Stimulated activated CD8-positive, alpha-beta memory T cell treated with anti-CD3 and anti-CD28 coated beads, Interleukin-7, amount 100 ng/mL, for 4 hours (primary cell): ENCODE data around the gene BRD1.
"Not testable (repeated sequence)": the region's sequence is repeated elsewhere in the genome, so short reads cannot be mapped to it uniquely, and the experiment has no call there.

Experiments
- DNase-seq, 2 donors: peaks; one replicate each; pipeline ENCODE4 v3.0.0-alpha.2; 2020; ENCODE audit warnings: low read depth in 2 of 2

BRD1 gene

DNA sequence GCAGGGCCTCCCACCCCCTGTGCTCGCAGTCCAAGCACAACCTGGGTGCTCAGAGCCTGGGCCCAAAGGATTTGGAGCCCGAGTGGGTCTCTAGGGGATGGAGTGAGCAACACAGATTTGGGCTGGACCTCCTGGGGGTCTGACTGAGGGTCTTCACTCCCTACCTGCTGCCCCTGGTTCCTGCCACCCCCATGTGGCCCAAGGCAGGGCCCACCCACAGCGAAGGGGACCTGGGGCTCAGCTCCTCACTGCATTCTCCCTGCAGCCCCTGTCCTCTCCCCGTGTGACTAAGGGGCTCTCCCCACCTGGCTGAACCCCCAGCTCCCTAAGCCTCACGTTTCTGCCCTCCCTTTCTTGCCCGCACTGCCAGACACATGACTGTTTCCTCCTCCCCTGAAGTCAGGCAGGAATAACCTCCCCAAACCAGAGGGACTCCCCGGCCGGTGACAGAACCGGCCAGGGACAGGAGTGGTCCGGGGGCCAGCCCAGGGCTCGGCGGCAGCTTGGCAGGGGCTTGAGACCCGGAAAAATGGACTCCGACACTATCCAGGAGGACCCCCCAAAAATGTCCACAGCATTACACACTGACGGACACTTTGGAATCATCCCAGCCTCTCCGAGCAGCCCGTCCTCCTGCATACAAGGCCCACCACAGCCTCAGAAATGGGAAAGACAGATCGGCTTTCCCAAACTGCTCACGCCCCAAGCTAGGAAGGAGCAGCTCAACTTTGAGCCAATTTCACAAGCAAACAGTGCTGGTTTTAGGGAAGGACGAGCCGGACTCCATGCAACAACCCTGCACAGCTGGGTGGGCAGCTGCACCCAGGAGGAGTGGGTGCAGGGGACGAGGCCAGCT, 57.8 kb downstream of the BRD1 start:
- no peak for DNase-seq

DNA sequence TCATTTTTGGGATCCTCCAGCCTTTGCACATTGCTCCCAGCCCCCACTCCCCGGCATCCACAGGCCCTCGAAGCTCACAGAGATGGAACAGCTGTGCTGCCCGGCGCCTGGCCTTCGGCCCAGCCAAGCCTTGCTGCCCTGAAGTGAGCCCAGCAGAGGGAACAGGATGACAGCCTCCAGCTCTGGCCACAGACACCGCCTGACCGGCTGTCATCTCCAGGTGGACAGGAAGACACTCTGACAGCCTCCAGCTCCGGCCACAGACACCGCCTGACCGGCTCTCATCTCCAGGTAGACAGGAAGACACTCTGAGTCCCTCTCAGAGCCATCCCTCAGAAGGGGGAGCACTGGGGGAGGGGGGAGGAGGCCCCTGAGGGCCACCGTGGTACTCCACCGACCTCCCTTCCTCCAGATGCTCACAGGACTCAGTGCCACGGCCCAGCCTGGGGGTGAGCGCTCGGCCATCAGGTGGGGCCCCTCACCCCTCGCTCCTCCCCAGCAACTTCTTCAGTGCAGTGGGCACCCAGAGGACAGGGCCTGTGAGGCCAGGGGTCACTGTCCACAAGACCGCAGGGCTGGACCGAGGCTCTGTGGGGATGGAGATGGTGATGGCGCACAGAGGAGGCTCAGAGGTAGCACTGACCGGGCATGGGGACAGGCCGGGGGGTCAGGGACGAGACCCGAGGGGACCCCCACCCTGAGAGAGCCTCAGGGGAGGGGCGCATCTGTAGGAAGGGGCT, 58.6 kb downstream of the BRD1 start:
- DNase-seq, result no peak

DNA sequence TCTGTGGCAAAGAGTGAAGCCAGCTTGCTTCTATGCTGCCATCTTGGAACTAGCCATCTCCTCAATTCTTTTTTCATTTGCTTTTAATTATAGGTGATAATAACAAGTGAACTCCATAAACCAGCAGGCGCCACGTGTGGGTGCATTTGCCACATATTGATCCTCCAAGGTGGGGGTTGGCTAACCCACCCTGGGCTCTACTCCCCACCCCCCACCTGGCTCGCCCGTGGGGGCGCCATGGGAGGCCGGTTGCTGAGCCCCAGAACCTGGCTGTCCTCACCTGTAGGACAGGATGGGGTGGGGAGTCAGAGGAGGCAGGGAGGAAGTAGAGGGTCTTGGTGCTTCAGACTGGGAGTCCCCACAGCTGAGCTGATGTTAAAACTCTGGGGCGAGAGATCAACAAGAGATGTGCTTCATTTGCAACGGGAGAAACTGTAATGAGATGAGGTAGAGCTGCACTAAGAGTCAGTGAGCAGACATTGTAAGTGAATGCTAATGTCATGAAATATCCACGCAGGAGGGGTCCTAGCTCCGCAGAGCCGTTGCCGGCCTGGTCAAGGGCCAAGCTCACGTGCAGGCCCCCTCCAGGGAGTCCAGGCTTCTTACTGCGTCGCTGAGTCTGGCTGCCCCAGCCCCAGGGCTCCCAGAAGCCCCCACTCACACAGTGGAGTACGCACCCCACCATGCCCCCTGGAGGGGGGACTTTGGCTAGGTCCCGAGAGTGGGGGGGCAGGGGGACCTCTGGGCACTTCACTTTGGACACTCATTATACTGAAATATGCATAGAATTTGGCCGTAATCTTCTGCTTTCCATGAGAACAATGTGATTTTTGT, 59.4 kb downstream of the BRD1 start:
- no peak for DNase-seq

DNA sequence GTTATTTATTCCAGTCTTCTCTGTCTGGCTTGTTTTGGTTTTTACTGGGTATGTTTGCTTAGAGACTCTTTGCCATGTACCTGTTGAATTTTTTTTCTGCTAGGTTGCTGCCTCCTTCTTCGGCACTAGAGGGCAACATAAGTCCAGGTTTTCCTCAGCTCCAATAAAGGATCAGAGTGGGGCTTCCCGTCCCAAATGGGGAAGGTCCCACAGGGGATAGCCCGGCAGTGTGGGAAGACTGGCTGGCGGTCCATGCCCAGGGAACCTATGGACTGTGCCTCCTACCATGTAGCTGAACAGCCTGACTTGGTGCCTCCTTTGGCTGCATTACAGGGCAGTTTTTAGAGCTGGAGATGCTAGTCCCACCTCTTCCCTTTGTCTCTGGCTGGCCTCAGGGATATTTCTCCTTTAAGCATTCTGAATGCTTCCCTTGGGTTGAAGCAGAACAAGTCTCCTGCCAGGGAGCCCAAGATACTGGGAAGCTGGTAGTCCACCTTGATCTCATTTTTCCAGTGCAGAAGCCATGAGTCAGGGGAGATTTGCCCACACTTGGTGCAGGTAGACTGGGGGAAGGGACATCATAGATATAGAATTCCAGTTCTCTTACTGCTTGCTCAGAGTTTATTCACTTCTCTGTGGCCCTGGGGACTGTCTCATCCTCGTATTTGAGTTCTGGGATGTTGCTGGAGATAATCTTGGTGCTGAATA, 60.2 kb downstream of the BRD1 start:
- DNase-seq, result no peak

DNA sequence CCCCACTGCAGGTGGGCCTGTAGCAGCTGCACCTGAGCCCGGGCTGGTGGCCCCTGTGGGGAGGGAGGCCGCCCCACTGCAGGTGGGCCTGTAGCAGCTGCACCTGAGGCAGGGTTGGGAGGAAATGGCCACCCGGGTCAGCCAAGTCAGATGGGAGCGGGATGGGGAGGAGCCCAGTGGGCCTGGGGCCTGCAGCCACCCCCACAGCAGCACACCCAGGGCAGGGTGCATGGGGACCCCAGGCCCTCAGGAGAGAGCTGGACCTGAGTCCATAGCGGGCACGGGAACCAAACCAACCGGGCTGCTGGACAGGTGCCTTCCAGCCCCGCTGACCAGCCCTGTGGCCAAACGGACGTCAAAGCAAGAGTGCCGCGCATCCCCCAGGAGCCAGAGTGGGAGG, 61.7 kb downstream of the BRD1 start:
- no peak for DNase-seq

DNA sequence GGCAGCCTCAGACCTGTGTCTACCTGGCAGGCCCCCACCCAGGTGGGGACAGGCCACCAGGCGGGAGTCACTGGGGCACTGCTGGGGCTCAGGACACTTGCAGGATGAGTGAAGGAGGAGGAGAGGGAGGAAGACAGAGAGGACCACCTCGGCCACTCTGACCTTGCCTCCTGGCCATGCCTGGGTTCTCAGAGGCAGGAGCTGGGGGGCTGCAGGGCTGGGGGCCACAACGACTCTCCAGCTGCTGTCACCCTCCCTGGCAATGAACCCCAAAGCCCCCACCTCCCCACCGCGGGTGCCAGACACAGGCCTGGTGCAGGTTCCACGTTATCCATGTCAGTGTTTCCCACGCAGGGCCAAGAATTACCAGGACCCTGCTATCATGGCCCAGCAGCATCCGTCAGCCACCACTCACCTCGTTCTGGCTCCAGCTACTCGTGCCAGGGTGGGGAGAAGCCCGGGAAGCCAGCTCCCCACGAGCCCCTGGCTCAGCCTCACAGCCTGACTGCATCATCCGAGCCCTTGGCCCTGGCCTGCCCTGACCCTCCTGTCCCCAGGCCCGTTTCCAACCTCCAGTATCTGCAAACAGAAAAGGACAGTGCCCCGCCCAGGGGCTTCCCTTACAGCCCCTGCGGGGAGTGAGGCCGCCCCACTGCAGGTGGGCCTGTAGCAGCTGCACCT, 62.4 kb downstream of the BRD1 start:
- DNase-seq, result no peak

DNA sequence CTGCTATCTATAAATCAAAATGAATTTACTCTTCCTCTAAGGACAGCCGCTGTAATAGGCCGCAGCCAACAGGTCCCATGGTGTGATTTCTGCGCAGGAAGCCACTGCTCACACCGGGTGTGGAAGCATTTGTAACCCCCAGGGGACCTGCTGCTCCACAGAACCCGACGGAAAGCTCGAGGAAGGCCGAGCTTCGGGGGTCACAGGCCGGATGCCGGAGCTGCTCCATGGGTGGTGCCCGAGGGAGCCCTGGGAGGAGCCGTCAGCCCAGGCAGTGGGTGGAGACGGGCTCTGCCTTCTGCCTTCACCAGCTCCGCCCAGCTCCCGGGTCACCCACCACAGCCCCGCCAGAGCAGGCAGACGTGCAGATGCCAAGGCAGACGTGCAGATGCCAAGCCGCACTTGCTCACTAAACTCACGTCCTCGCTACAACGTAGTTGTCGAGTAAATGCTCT, 63.5 kb downstream of the BRD1 start:
- no peak for DNase-seq

DNA sequence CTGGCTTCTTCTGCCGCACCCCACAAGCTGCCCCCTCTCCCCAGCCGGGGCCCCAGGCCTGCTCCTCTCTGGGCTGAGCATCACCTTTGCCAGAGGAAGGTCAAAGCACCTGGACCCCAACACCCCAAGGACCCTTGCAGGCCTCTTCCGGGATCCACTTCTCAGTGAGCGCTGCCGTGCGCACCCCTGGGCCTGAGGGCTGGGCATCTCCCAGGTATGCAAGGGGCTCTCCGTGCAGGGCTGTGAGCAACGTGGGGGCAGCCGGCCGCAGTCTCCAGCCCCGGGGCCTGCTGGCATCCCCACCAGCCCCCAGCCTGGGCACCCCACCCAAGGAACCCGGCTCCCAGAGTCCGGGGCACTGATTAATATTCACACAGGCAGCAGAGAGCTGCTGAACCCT, 64.0 kb downstream of the BRD1 start:
- DNase-seq, result no peak

DNA sequence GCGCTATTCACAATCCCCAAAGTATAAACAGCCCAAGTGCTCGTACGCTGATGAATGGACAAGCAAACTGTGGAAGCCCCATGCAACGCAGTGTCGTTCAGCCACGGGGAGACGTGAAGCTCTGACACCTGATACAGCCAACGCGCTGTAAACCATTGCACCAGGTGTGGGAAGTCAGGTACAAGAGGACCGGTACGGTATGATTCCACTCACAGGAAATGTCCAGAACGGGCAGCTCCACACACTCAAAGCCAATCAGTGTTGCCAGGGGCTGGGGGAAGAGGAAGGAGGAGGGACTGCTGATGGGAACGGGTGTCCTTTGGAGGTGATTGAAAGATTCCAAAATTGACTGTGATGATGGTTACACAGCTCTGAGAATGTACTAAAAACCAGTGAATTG, 64.5 kb downstream of the BRD1 start:
- DNase-seq, result no peak

DNA sequence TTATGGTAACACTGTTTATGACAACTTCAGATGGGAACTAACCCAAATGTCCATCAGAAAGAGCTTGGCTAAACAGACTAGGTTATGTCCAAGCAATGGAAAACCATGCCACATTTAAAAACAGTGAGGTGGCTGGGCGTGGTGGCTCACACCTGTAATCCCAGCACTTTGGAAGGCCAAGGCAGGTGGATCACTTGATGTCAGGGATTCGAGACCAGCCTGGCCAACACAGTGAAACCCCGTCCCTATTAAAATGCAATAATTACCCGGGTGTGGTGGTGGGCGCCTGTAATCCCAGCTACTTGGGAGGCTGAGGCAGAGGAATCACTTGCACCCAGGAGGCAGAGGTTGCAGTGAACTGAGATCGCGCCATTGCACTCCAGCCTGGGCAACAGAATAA, 65.1 kb downstream of the BRD1 start:
- DNase-seq, result not testable (repeated sequence)

DNA sequence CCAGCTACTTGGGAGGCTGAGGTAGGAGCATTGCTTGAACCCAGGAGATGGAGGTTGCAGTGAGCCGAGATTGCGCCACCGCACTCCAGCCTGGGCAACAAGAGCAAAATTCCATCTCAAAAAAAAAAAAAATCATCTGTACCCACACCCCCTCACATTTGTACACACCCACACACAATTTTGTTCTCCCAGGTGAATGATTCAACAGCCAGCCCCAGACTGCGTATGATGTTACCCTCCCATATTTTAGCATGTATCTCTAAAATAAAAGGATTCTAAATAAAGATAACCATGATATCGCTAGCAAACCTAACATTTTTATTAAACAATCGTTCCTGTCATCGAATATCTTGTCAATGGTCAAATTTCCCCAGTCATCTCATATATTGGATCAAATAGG, 65.8 kb downstream of the BRD1 start:
- DNase-seq, result no peak

DNA sequence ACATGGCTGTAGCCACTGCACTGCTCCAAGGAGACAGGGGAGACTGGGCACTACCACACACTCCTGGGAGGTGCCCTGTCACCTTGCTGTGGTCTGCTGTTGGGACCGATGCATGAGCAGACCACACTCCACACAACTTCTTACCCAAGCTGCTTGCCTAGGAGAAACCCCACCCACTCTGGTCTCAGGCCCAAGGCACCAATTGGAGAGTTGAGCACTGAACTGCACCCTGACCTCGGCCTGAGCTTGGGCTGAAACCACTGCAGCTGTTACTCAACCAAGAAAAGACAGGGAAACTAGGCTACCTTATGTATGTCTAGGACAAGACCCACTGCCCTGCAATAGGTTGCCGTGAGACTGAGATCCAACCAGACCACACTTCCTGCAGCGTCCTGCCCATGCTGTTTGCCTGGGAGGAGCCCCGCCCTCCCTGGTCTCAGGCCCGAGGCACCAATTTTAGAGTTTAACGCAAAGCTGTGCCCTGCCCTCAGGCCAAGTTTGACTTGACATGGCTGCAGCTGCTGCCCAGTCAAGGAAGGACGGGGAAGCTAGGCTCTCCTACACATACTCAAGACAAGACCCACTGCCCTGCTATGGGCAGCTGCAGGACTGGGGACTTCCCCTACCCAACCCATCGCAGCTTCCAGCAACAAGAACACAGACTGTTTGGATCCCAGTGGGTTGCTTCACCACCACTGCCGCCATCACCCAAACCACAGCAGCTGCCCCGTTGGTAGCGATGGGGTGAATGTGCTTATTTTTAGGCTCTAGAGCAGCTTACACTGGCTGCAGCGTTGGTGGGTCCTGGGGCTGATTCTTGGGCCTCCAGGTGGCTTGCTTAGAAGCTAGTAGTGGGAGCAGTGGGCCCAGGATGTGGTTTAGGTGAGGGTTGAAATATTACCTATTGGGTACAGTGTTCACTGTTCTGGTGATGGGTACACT, 66.8 kb downstream of the BRD1 start:
- DNase-seq, result no peak

DNA sequence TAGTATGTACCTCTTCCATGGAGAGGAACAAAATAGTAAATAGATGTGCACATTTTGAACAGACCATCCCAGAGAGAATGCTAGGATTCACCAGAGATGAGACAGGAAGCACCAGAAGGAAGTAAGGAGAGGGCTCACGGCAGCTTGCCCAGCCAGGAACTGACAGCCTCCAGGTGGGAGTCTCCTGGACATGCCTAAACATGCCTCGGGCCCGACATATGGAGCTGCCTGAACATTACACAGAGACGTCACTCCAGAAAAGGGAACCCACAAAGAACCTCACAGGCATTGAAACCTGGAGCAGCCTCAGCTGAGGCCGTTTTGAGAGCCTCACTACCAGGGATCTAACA, 67.4 kb downstream of the BRD1 start:
- no peak for DNase-seq

DNA sequence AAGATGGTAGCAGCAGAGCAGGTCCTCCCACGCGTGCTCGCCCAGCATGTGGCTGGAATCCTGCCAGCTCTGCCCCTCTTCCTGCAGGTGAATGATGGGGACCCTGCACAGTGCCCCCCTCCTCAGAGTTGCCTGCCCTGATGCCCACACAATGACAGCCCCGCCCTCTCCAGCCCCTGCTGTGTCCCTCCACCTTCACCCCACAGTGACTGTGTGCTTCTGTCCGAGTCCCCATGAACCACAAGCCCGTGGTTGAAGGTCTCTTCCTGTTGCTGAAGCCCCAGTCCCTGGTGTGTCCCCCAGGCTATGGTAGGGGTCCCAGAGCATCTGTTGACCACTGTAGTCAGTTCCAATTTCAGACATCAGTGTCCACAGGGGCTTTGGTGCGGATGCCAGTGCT, 71.0 kb downstream of the BRD1 start:
- DNase-seq, result no peak

DNA sequence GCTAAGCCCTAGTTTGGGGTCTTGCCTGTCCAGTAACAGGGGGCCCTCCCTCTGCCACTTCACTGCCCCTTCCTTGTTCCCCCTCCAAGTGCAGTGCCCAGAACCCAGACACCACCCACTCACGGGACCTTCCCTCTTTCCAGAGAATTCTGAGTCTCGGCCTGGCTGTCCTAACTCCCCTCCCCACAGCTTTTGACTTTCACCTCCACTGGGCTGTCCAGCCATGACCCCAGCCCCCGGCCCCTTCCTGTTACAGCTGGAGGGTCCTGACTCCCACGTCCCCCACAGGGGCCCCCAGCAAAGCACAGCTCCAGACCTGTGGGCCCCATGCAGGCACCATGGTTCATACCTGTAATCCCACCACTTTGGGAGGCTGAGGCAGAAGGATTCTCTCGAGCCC, 71.5 kb downstream of the BRD1 start:
- no peak for DNase-seq

DNA sequence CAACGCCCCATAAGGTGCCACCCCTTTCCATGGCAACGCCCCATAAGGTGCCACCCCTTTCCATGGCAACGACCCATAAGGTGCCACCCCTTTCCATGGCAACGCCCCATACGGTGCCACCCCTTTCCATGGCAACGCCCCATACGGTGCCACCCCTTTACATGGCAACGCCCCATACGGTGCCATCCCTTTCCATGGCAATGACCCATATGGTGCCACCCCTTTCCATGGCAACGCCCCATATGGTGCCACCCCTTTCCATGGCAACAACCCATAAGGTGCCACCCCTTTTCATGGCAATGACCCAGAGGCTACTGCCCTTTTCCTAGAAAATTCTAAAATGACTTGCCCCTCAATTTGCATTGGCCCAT, 72.1 kb downstream of the BRD1 start:
- DNase-seq, result no peak

DNA sequence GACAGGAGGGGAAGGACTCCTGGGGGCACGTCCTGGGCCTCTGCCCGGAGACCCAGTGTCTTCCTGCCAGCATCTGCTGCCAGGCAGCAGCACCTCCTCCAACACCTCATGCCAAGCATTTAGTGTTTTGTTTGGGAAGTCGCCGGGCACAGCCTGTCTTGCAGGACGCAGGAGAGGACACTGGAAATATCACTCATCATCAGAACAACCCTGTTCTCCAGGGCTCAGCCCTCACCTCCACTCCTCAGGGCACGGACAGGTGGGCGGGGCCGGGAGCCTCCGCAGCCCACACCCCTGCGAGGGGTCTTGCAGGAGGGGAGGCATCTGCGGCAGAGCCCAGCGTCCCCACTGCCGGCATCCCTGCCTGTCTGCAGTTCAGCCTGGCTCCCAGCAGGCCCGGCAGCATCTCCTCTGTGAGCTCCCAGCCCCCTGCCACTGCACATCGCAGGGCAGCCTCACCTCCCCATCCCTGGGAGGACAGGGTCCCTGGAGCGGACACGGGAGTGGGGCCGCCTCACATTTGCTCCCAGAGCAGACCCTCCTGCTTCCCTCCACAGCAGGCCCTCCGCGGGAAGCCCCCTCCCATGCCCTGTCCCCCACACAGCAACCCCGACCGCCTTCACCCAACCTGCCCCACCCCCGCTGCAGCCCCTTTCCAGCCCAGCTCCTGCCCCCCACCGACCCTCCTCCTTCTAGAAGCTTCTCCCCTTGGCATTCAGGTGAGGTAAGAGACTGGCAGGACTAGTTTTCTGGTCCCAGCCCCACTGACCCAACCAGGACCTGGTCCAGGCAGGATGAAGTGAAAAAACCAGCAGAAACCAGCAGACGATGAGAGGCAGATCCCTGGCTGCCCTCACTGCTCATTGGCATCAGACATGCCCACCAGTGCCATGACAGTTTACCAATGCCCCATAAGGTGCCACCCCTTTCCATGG, 72.7 kb downstream of the BRD1 start:
- no peak for DNase-seq

DNA sequence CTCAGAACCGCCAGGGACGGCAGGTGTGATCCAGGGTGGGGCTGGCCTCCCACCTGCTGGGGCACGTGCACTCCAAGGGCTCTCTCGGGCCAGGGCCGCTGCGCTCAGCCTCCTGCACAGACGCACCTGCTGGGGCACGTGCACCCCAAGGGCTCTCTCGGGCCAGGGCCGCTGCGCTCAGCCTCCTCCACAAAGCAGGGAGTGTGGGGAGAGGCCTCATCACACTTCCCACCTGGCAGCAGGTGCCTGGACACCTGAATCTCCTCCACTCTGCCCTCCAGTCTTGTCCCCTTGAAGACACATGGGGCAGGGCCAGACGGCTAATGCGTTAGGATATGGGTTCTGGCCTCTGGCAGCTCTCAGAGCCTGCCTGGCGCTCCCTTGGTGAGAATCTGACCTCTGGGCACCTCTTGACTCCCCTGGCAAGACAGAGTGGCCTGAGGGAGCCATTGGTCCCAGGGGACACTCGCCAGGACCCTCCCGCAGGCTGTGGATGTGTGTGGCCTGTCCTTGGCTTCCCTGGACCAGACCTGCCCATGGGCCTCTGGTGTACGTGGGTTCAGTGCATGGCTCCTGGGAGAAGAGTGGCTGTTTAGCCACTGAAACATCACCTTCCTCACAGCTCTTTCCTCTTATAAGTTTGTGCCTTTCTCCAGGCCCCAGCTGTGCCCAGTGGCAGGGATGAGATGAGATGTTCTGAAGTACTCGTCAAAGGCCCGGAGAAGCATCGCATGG, 73.5 kb downstream of the BRD1 start:
- DNase-seq, result no peak
